Bronchial epithelial cell (primary cell): Measurements from ENCODE around the gene FNDC3B. TPM values are rescaled to one million over a fixed set of nuclear protein-coding genes. Genes with fewer than 3 reads are reported as not detected.

Source experiments
- DNase-seq: peaks from one replicate; pipeline ENCODE4 v3.0.0-alpha.2; 2010; ENCODE audit warnings: low read depth
- FAIRE-seq: peaks from 2 replicates; lab custom pipeline; 2011; peaks lifted over from hg19 to GRCh38; lab: Jason Lieb, UNC
- H3K27me3 ChIP-seq: 2 replicates; pipeline ENCODE4 v1.5.1; 2011; ENCODE audit warnings: low read length; ENCODE audit not compliant: control insufficient read depth, insufficient read depth
- H3K36me3 ChIP-seq: 2 replicates; pipeline ENCODE4 v1.5.1; 2011; ENCODE audit warnings: low read length; ENCODE audit not compliant: control insufficient read depth, insufficient read depth
- H3K4me3 ChIP-seq: 2 replicates; pipeline ENCODE4 v1.5.1; 2011; ENCODE audit warnings: mild to moderate bottlenecking, low read depth, low read length, control low read depth
- CTCF ChIP-seq: IDR thresholded peaks from 2 replicates; pipeline ENCODE4 v1.5.1; 2011; ENCODE audit warnings: mild to moderate bottlenecking, moderate library complexity, low read length, control low read depth, inconsistent platforms; ENCODE audit not compliant: insufficient read depth, severe bottlenecking
- total RNA-seq: library from RNA; depleted of rRNA; stranded (reverse); fragments of >200 nt; gene quantifications from 2 replicates; pipeline ENCODE4 v1.2.1, GENCODE V29; 2014

FNDC3B gene
- total RNA-seq, 1 donor from 2014 or later: 39.2 TPM

- H3K4me3 ChIP-seq: no peak overlapping the region
- no peaks in the 10 kb centered on the region for H3K27me3 ChIP-seq
- peaks cover 22% of the 10 kb centered on the region for H3K36me3 ChIP-seq
- FAIRE-seq (no peak), DNase-seq (no peak)
- TF ChIP-seq CTCF: no peak
These were observed 308.7 kb downstream of the FNDC3B start for GRCh38 chr3:172347895-172348679.

GRCh38 chr3:172351895-172352466 is 312.6 kb downstream of the FNDC3B start:
- no peak for DNase-seq
- peaks cover 14% of the 10 kb centered on the region for H3K36me3 ChIP-seq
- H3K4me3 ChIP-seq: no peak overlapping the region
- no peak for TF ChIP-seq CTCF
- no peaks in the 10 kb centered on the region for H3K27me3 ChIP-seq
- no peak for FAIRE-seq

GRCh38 chr3:172352786-172353185 is 313.4 kb downstream of the FNDC3B start:
- Histone ChIP-seq H3K27me3 (no peaks in the 10 kb centered on the region), H3K36me3 (peaks cover 9% of the 10 kb centered on the region), H3K4me3 (no peak overlapping the region)
- TF ChIP-seq CTCF: no peak
- no peak for DNase-seq
- no peak for FAIRE-seq

- H3K4me3 ChIP-seq: no peak overlapping the region
- no peaks in the 10 kb centered on the region for H3K27me3 ChIP-seq
- FAIRE-seq: no peak
- TF ChIP-seq CTCF: no peak
- peaks cover 9% of the 10 kb centered on the region for H3K36me3 ChIP-seq
- DNase-seq: no peak
These were observed 315.6 kb downstream of the FNDC3B start for GRCh38 chr3:172354931-172355499.

GRCh38 chr3:172355836-172356235 is 316.5 kb downstream of the FNDC3B start:
- Histone ChIP-seq H3K4me3 (no peak overlapping the region), H3K36me3 (peaks cover 9% of the 10 kb centered on the region), H3K27me3 (no peaks in the 10 kb centered on the region)
- DNase-seq: peak; percentile 81
- no peak for FAIRE-seq
- TF ChIP-seq CTCF: no peak
